ENCODE results near the gene RBM17.

DNA sequence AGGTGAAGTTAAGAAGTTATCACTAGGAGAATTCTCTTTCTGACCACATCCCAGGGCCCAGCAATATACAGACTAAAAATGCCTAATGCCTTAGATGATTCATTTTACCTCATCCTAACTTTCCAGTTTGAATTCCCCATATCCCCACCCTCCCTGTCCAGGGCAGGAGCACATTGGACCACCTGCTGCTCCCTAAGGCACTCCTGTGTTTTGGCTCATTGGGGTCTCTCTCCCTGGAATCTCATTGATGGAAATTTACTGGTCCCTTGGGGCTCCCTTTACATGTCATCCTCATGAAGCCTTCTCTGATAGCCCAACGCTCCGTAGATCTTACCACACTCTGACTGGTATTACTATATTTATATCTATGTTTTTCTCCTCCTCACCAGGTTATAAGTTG, 29.3 kb upstream of the RBM17 start:
- TF ChIP-seq CTCF (IDR thresholded peaks at IDR 0.05 in 2 of 3, conservative IDR thresholded peaks at IDR 0.05 in 1 of 3; ENCODE audit: control insufficient read depth in 2 of 3, extremely low read depth in 1 of 3, insufficient read depth in 1 of 3, low read depth in 3 of 3, low read length in 3 of 3) (no peak), EZH2 (IDR thresholded peaks at IDR 0.05; ENCODE audit: borderline replicate concordance, control insufficient read depth, low read depth, low read length) (no peak), ESRRA (IDR thresholded peaks at IDR 0.05; ENCODE audit: low read length) (no peak), FOXM1 (IDR thresholded peaks at IDR 0.05; ENCODE audit: low read depth, low read length) (no peak)
